ENCODE results near the gene OTOA.
"Not testable (repeated sequence)": the region's sequence is repeated elsewhere in the genome, so short reads cannot be mapped to it uniquely, and the experiment has no call there.

OTOA gene

DNA sequence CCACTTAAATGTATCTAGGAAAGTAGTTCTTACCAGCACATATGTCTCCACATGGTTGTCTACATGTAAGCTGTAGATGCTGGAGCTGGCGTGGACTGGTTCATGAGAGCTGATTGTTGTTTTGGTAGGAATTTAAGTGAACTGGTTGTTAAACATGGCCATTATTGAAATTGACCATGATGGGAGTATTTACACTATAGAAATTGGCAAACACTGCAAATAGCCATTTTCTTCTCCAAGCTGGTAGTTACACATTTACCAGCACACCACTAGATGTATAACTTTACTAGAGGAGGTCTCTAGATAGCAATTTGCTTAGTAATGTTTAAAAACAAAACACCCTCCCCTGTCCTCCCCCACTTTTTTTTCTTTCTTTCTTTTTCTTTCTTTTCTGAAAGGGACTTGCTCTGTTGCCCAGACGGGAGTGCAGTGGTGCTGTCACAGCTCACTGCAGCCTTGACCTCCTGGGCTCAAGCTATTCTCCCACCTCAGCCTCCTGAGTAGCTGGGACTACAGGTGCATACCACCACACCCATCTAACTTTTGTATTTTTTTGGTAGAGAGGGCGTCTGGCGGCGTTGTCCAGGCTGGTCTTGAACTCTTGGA is 35.5 kb upstream of the OTOA start:
- H3K9me3 ChIP-seq (ENCODE audit: control insufficient read depth, low read length), result no peaks in the 10 kb centered on the region
- no peak for DNase-seq
- no peak overlapping the region for H3K4me3 ChIP-seq (ENCODE audit: insufficient read depth, low read depth, low read length, poor library complexity, severe bottlenecking)
- H3K36me3 ChIP-seq (ENCODE audit: control insufficient read depth, insufficient read depth, low read length), result peaks cover 33% of the 10 kb centered on the region
- H3K27me3 ChIP-seq (replicated peaks; ENCODE audit: control insufficient read depth, insufficient read depth, low read length, poor library complexity, severe bottlenecking), result no peaks in the 10 kb centered on the region
- H3K4me1 ChIP-seq (ENCODE audit: control insufficient read depth, insufficient read depth, low read length, poor library complexity, severe bottlenecking), result peaks cover 18% of the 10 kb centered on the region
- no peak overlapping the region for H3K27ac ChIP-seq (ENCODE audit: insufficient read depth, low read length, poor library complexity, severe bottlenecking)

DNA sequence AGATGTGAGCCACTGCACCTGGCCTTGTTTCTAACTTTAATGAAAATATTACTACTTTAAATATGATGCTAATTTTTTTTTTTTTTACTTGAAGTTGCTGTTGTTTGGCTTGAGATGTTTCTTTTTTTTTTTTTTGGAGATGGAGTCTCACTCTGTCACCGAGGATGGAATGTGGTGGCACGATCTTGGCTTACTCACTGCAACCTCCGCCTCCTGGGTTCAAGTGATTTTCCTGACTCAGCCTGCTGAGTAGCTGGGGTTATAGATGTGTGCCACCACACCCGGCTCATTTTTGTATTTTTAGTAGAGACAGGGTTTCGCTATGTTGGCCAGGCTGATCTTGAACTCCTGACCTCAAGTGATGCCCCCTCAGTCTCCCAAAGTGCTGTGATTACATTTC is 35.0 kb upstream of the OTOA start:
- DNase-seq, result no peak
- Histone ChIP-seq H3K27ac (ENCODE audit: insufficient read depth, low read length, poor library complexity, severe bottlenecking) (no peak overlapping the region), H3K27me3 (replicated peaks; ENCODE audit: control insufficient read depth, insufficient read depth, low read length, poor library complexity, severe bottlenecking) (no peaks in the 10 kb centered on the region), H3K9me3 (ENCODE audit: control insufficient read depth, low read length) (no peaks in the 10 kb centered on the region), H3K4me3 (ENCODE audit: insufficient read depth, low read depth, low read length, poor library complexity, severe bottlenecking) (no peak overlapping the region), H3K36me3 (ENCODE audit: control insufficient read depth, insufficient read depth, low read length) (peaks cover 30% of the 10 kb centered on the region), H3K4me1 (ENCODE audit: control insufficient read depth, insufficient read depth, low read length, poor library complexity, severe bottlenecking) (peaks cover 18% of the 10 kb centered on the region)

DNA sequence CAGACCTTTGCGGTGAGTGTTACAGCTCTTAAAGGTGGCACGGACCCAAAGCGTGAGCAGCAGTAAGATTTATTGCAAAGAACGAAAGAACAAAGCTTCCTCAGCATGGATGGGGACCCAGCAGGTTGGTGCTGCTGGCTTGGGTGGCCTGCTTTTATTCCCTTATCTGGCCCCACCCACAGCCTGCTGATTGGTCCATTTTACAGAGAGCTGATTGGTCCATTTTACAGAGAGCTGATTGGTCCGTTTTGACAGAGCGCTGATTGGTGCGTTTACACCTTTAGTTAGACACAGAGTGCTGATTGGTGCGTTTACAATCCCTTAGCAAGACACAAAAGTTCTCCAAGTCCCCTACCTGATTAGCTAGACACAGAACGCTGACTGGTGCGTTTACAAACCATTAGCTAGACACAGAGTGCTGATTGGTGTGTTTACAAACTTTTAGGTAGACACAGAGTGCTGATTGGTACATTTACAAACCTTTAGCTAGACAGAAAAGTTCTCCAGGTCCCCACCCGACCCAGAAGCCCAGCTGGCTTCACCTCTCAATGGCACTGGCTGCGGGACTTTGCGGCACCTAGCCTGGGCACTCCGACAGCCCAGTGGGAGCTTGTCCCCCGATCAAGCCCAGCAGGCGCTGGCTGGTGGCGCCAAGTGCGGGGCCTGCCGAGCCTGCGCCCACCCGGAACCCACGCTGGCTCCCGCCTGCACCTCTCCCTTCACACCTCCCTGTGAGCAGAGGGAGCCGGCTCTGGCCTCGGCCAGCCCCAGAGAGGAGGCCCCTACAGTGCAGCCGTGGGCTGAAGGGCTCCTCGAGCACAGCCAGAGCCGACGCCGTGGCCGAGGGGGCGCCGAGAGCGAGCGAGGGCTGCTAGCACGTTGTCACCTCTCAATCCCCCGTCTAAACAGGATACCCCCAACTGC is 33.9 kb upstream of the OTOA start:
- H3K36me3 ChIP-seq (ENCODE audit: control insufficient read depth, insufficient read depth, low read length), result peaks cover 32% of the 10 kb centered on the region
- H3K27ac ChIP-seq (ENCODE audit: insufficient read depth, low read length, poor library complexity, severe bottlenecking); H3K9me3 ChIP-seq (ENCODE audit: control insufficient read depth, low read length); H3K4me3 ChIP-seq (ENCODE audit: insufficient read depth, low read depth, low read length, poor library complexity, severe bottlenecking); DNase-seq; H3K27me3 ChIP-seq (replicated peaks; ENCODE audit: control insufficient read depth, insufficient read depth, low read length, poor library complexity, severe bottlenecking): not testable (repeated sequence)
- peaks cover 18% of the 10 kb centered on the region for H3K4me1 ChIP-seq (ENCODE audit: control insufficient read depth, insufficient read depth, low read length, poor library complexity, severe bottlenecking)

DNA sequence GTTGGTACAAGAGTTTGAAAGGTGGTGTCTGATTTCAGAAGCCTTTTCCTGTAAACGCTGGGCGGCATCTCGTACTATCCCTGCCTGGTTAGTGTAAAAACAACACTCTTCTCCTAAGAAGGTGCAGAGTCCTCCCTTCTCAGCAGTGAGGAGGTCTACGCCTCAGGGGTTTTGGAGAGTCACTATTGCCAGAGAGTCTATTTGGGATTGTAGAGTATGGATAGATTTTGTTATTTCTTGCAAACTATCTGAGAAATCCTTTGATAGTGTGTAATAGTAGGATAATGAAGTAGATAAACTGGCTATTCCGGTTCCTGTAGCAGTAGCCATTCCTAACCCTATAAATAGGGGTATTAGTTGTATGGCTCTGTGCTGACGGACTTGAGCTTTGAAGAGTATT is 32.9 kb upstream of the OTOA start:
- peaks cover 12% of the 10 kb centered on the region for H3K4me1 ChIP-seq (ENCODE audit: control insufficient read depth, insufficient read depth, low read length, poor library complexity, severe bottlenecking)
- not testable (repeated sequence) for H3K4me3 ChIP-seq (ENCODE audit: insufficient read depth, low read depth, low read length, poor library complexity, severe bottlenecking); DNase-seq; H3K27ac ChIP-seq (ENCODE audit: insufficient read depth, low read length, poor library complexity, severe bottlenecking); H3K9me3 ChIP-seq (ENCODE audit: control insufficient read depth, low read length); H3K27me3 ChIP-seq (replicated peaks; ENCODE audit: control insufficient read depth, insufficient read depth, low read length, poor library complexity, severe bottlenecking)
- H3K36me3 ChIP-seq (ENCODE audit: control insufficient read depth, insufficient read depth, low read length), result peaks cover 25% of the 10 kb centered on the region

DNA sequence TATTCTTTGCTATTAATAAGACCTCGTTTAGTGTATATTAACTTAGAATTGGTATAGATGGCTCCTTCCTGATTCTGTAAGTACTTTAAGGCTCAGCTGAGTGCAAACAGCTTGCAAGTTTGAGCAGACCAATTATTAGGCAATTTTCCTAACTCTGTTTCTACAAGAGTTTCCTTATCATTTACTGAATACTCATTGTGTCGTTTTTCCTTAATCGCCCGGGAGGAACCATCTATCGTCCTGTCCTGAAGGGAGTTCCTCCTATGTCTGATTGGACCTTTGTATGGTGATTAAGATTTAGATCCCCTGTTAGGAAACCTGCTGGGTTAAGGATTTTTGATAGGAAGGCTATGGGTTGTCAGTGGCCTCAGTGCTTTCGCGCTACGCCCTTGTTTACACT is 32.4 kb upstream of the OTOA start:
- not testable (repeated sequence) for H3K4me3 ChIP-seq (ENCODE audit: insufficient read depth, low read depth, low read length, poor library complexity, severe bottlenecking); DNase-seq; H3K9me3 ChIP-seq (ENCODE audit: control insufficient read depth, low read length); H3K4me1 ChIP-seq (ENCODE audit: control insufficient read depth, insufficient read depth, low read length, poor library complexity, severe bottlenecking); H3K27ac ChIP-seq (ENCODE audit: insufficient read depth, low read length, poor library complexity, severe bottlenecking); H3K27me3 ChIP-seq (replicated peaks; ENCODE audit: control insufficient read depth, insufficient read depth, low read length, poor library complexity, severe bottlenecking)
- H3K36me3 ChIP-seq (ENCODE audit: control insufficient read depth, insufficient read depth, low read length), result peaks cover 25% of the 10 kb centered on the region

DNA sequence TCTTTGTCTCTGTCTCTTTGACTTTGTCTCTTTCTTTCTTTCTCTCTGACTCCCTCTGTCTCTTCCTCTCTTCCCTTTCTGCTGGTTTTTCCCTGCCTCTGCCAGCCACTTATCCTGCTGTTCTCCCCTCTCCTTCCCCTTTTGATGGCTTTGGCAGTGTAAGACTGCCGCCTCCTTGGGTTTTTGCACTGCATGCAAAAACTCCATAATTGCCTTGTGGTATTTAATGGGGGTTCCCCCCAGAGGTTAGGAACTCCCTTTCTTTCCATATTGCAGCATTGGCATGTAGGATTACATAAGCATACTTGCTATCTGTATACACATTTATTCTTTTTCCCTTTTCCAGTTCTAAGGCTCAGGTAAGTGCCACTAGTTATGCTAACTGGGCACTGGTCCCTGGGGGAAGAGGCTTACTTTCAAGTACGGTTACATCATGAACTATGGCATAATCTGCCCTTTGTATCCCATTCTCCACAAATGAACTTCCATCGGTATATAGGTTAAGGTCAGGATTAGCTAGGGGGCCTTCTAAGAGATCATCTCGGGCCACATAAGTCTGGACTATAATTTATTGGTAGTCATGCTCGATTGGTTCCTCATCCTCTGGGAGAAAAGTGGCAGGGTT is 31.7 kb upstream of the OTOA start:
- not testable (repeated sequence) for H3K27ac ChIP-seq (ENCODE audit: insufficient read depth, low read length, poor library complexity, severe bottlenecking); H3K4me1 ChIP-seq (ENCODE audit: control insufficient read depth, insufficient read depth, low read length, poor library complexity, severe bottlenecking); H3K4me3 ChIP-seq (ENCODE audit: insufficient read depth, low read depth, low read length, poor library complexity, severe bottlenecking); H3K27me3 ChIP-seq (replicated peaks; ENCODE audit: control insufficient read depth, insufficient read depth, low read length, poor library complexity, severe bottlenecking); H3K9me3 ChIP-seq (ENCODE audit: control insufficient read depth, low read length); DNase-seq
- H3K36me3 ChIP-seq (ENCODE audit: control insufficient read depth, insufficient read depth, low read length), result peaks cover 25% of the 10 kb centered on the region

DNA sequence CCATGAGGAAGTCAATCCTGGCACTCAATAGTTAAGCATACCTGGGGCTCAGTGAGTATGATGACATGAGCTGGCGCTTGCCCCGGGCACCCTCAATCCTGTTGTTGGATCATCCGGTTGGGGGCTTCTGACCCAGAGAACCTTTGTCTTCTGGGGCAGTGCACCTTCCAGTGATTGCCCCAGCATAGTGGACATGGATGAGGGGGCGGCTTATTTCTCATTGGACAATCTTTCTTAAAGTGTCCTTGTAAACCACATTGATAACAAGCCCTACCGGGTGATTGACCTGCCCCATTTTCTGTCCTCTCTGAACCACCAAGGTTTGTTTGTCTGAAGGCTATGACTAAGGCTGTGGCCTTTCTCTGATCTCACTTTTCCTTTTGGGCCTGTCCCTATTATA is 29.6 kb upstream of the OTOA start:
- no peaks in the 10 kb centered on the region for H3K27me3 ChIP-seq (replicated peaks; ENCODE audit: control insufficient read depth, insufficient read depth, low read length, poor library complexity, severe bottlenecking)
- no peaks in the 10 kb centered on the region for H3K9me3 ChIP-seq (ENCODE audit: control insufficient read depth, low read length)
- H3K36me3 ChIP-seq (ENCODE audit: control insufficient read depth, insufficient read depth, low read length), result peaks cover 18% of the 10 kb centered on the region
- H3K4me1 ChIP-seq (ENCODE audit: control insufficient read depth, insufficient read depth, low read length, poor library complexity, severe bottlenecking), result peaks cover 5% of the 10 kb centered on the region
- no peak overlapping the region for H3K4me3 ChIP-seq (ENCODE audit: insufficient read depth, low read depth, low read length, poor library complexity, severe bottlenecking)
- H3K27ac ChIP-seq (ENCODE audit: insufficient read depth, low read length, poor library complexity, severe bottlenecking), result no peak overlapping the region
- DNase-seq, result no peak

DNA sequence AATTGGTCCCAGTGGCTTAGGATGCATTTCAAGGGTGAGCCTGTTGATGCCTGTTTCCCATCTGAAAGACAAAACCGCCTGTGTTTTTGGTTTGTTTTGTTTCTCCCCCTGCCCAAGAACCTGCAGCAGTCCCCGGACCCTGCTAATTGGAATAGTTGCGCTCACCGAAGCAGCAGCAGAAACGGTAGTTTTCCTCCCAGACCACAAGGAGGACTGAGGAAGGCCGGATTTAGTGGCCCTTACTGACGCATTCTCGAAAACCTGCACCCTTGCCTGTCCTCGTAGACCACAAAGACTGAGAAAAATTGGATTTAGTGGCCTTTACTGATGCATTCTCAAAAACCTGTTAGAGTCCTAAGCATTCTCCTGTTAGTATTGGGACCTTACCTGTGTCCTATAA is 28.1 kb upstream of the OTOA start:
- not testable (repeated sequence) for H3K27me3 ChIP-seq (replicated peaks; ENCODE audit: control insufficient read depth, insufficient read depth, low read length, poor library complexity, severe bottlenecking); H3K27ac ChIP-seq (ENCODE audit: insufficient read depth, low read length, poor library complexity, severe bottlenecking); H3K9me3 ChIP-seq (ENCODE audit: control insufficient read depth, low read length); H3K4me1 ChIP-seq (ENCODE audit: control insufficient read depth, insufficient read depth, low read length, poor library complexity, severe bottlenecking); DNase-seq; H3K4me3 ChIP-seq (ENCODE audit: insufficient read depth, low read depth, low read length, poor library complexity, severe bottlenecking)
- H3K36me3 ChIP-seq (ENCODE audit: control insufficient read depth, insufficient read depth, low read length), result peaks cover 12% of the 10 kb centered on the region

DNA sequence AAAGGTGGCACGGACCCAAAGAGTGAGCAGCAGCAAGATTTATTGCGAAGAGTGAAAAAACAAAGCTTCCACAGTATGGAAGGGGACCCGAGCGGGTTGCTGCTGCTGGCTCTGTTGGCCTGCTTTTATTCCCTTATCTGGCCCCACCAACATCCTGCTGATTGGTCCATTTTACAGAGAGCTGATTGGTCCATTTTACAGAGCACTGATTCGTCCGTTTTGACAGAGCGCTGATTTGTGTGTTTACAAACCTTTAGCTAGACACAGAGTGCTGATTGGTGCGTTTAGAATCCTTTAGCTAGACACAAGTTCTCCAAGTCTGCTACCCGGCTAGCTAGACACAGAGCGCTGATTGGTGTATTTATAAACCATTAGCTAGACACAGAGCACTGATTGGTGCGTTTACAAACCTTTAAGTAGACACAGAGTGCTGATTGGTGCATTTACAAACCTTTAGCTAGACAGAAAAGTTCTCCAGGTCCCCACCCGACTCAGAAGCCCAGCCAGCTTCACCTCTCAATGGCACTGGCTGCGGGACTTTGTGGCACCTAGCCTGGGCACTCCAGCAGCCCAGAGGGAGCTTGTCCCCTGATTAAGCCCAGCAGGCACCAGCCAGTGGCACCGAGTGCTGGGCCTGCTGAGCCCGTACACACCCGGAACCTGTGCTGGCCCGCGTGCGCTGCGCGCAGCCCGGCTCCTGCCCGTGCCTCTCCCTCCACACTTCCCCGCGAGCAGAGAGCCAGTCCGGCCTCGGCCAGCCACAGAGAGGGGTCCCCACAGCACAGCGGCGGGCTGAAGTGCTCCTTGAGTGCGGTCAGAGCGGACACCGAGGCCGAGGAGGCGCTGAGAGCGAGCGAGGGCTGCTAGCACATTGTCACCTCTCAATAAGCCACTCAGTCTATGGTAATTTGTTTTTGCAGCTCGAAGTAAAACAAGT is 26.5 kb upstream of the OTOA start:
- Histone ChIP-seq H3K4me3 (ENCODE audit: insufficient read depth, low read depth, low read length, poor library complexity, severe bottlenecking) (no peak overlapping the region), H3K4me1 (ENCODE audit: control insufficient read depth, insufficient read depth, low read length, poor library complexity, severe bottlenecking) (peaks cover 5% of the 10 kb centered on the region), H3K27me3 (replicated peaks; ENCODE audit: control insufficient read depth, insufficient read depth, low read length, poor library complexity, severe bottlenecking) (no peaks in the 10 kb centered on the region), H3K36me3 (ENCODE audit: control insufficient read depth, insufficient read depth, low read length) (peaks cover 7% of the 10 kb centered on the region), H3K9me3 (ENCODE audit: control insufficient read depth, low read length) (no peaks in the 10 kb centered on the region), H3K27ac (ENCODE audit: insufficient read depth, low read length, poor library complexity, severe bottlenecking) (no peak overlapping the region)
- DNase-seq, result no peak
